ENCODE data around the gene C1orf210. TPM values are rescaled to one million over a fixed set of nuclear protein-coding genes. Genes with fewer than 3 reads are reported as not detected.

The C1orf210 gene
- total RNA-seq, 1 donor from 2014 or later, result not detected

GRCh38 chr1:43284065-43284464 lies 1.3 kb downstream of the C1orf210 start:
- intact Hi-C loops (cut with micrococcal nuclease), result no loop called here
- Mint-ChIP-seq H3K27me3 (ENCODE audit: insufficient read depth) (peaks cover 19% of the 10 kb centered on the region), H3K4me1 (ENCODE audit: low read depth) (no peaks in the 10 kb centered on the region), H3K36me3 (ENCODE audit: low read depth) (no peaks in the 10 kb centered on the region), H3K4me3 (no peak overlapping the region), H3K9me3 (no peaks in the 10 kb centered on the region), H3K27ac (no peak overlapping the region)
- no peak for DNase-seq (ENCODE audit: low spot score)

- DNase-seq (ENCODE audit: low spot score), result no peak
- Mint-ChIP-seq H3K27ac (no peak overlapping the region), H3K36me3 (ENCODE audit: low read depth) (no peaks in the 10 kb centered on the region), H3K4me3 (no peak overlapping the region), H3K27me3 (ENCODE audit: insufficient read depth) (peaks cover 11% of the 10 kb centered on the region), H3K9me3 (no peaks in the 10 kb centered on the region), H3K4me1 (ENCODE audit: low read depth) (no peaks in the 10 kb centered on the region)
- intact Hi-C loops (cut with micrococcal nuclease), result no loop called here
These were observed 2.9 kb downstream of the C1orf210 start for GRCh38 chr1:43282220-43283195.

GRCh38 chr1:43280692-43281091 lies 4.7 kb downstream of the C1orf210 start:
- no peaks in the 10 kb centered on the region for H3K4me1 Mint-ChIP-seq (ENCODE audit: low read depth)
- H3K27me3 Mint-ChIP-seq (ENCODE audit: insufficient read depth), result peaks cover 7% of the 10 kb centered on the region

GRCh38 chr1:43279666-43280065 lies 5.7 kb downstream of the C1orf210 start:
- intact Hi-C loops (cut with micrococcal nuclease), result no loop called here
- no peak for DNase-seq (ENCODE audit: low spot score)
- Mint-ChIP-seq H3K36me3 (ENCODE audit: low read depth) (no peaks in the 10 kb centered on the region), H3K4me3 (no peak overlapping the region), H3K4me1 (ENCODE audit: low read depth) (peaks cover 6% of the 10 kb centered on the region), H3K9me3 (no peaks in the 10 kb centered on the region), H3K27me3 (ENCODE audit: insufficient read depth) (peaks cover 7% of the 10 kb centered on the region), H3K27ac (no peak overlapping the region)

More at GRCh38 chr1:43280692-43281091, 4.7 kb downstream of the C1orf210 start:
- Mint-ChIP-seq H3K36me3 (ENCODE audit: low read depth) (no peaks in the 10 kb centered on the region), H3K27ac (no peak overlapping the region), H3K9me3 (no peaks in the 10 kb centered on the region), H3K4me3 (no peak overlapping the region)
- intact Hi-C loops (cut with micrococcal nuclease), result no loop called here
- no peak for DNase-seq (ENCODE audit: low spot score)

GRCh38 chr1:43279161-43279560 lies 6.2 kb downstream of the C1orf210 start:
- Mint-ChIP-seq H3K4me3 (no peak overlapping the region), H3K27me3 (ENCODE audit: insufficient read depth) (peaks cover 7% of the 10 kb centered on the region), H3K27ac (no peak overlapping the region), H3K9me3 (peaks cover 5% of the 10 kb centered on the region), H3K36me3 (ENCODE audit: low read depth) (peaks cover 5% of the 10 kb centered on the region), H3K4me1 (ENCODE audit: low read depth) (peaks cover 11% of the 10 kb centered on the region)
- no peak for DNase-seq (ENCODE audit: low spot score)
- intact Hi-C loops (cut with micrococcal nuclease), result no loop called here

- H3K27ac Mint-ChIP-seq, result no peak overlapping the region
- intact Hi-C loops (cut with micrococcal nuclease), result no loop called here
These were observed 8.1 kb downstream of the C1orf210 start for GRCh38 chr1:43277116-43277876.

GRCh38 chr1:43276673-43277072 lies 8.7 kb downstream of the C1orf210 start:
- no peak overlapping the region for H3K27ac Mint-ChIP-seq
- intact Hi-C loops (cut with micrococcal nuclease), result no loop called here
- peaks cover 5% of the 10 kb centered on the region for H3K9me3 Mint-ChIP-seq
- DNase-seq (ENCODE audit: low spot score), result no peak
- H3K4me3 Mint-ChIP-seq, result no peak overlapping the region
- peaks cover 9% of the 10 kb centered on the region for H3K27me3 Mint-ChIP-seq (ENCODE audit: insufficient read depth)
- peaks cover 17% of the 10 kb centered on the region for H3K4me1 Mint-ChIP-seq (ENCODE audit: low read depth)
- peaks cover 5% of the 10 kb centered on the region for H3K36me3 Mint-ChIP-seq (ENCODE audit: low read depth)

More at GRCh38 chr1:43277116-43277876, 8.1 kb downstream of the C1orf210 start:
- DNase-seq (ENCODE audit: low spot score), result no peak
- Mint-ChIP-seq H3K9me3 (peaks cover 5% of the 10 kb centered on the region), H3K36me3 (ENCODE audit: low read depth) (peaks cover 5% of the 10 kb centered on the region), H3K4me3 (no peak overlapping the region), H3K27me3 (ENCODE audit: insufficient read depth) (peaks cover 7% of the 10 kb centered on the region), H3K4me1 (ENCODE audit: low read depth) (peaks cover 12% of the 10 kb centered on the region)

- intact Hi-C loops (cut with micrococcal nuclease), result loop anchor here (2.0 kb wide), 1 partner anchor 19 kb away; no protein-coding TSS in a partner anchor
- Mint-ChIP-seq H3K4me1 (ENCODE audit: low read depth) (peaks cover 23% of the 10 kb centered on the region), H3K27me3 (ENCODE audit: insufficient read depth) (peaks cover 12% of the 10 kb centered on the region), H3K4me3 (no peak overlapping the region), H3K9me3 (peaks cover 5% of the 10 kb centered on the region), H3K36me3 (ENCODE audit: low read depth) (peaks cover 5% of the 10 kb centered on the region), H3K27ac (no peak overlapping the region)
- no peak for DNase-seq (ENCODE audit: low spot score)
These were observed 9.4 kb downstream of the C1orf210 start for GRCh38 chr1:43275826-43276620.

- peaks cover 5% of the 10 kb centered on the region for H3K36me3 Mint-ChIP-seq (ENCODE audit: low read depth)
- peaks cover 5% of the 10 kb centered on the region for H3K9me3 Mint-ChIP-seq
- peaks cover 12% of the 10 kb centered on the region for H3K27me3 Mint-ChIP-seq (ENCODE audit: insufficient read depth)
- no peak overlapping the region for H3K4me3 Mint-ChIP-seq
- peak overlapping the region; percentile 96 for H3K27ac Mint-ChIP-seq
- peaks cover 30% of the 10 kb centered on the region for H3K4me1 Mint-ChIP-seq (ENCODE audit: low read depth)
- DNase-seq (ENCODE audit: low spot score), result no peak
- intact Hi-C loops (cut with micrococcal nuclease), result loop anchor here (2.0 to 5.0 kb wide), 2 partner anchors 20 to 93 kb away; partner anchors contain the start of gene ELOVL1
These were observed 10.6 kb downstream of the C1orf210 start for GRCh38 chr1:43274804-43275180.

- Mint-ChIP-seq H3K27ac (peak overlapping the region; percentile 96), H3K36me3 (ENCODE audit: low read depth) (peaks cover 5% of the 10 kb centered on the region), H3K4me3 (peak overlapping the region; percentile 20), H3K4me1 (ENCODE audit: low read depth) (peaks cover 30% of the 10 kb centered on the region), H3K27me3 (ENCODE audit: insufficient read depth) (peaks cover 15% of the 10 kb centered on the region), H3K9me3 (peaks cover 5% of the 10 kb centered on the region)
- DNase-seq (ENCODE audit: low spot score), result peak; percentile 32
- intact Hi-C loops (cut with micrococcal nuclease), result loop anchor here (2.0 to 5.0 kb wide), 2 partner anchors 21 to 93 kb away; partner anchors contain the start of gene ELOVL1
These were observed 11.1 kb downstream of the C1orf210 start for GRCh38 chr1:43274125-43274803.

- H3K4me1 Mint-ChIP-seq (ENCODE audit: low read depth), result peaks cover 30% of the 10 kb centered on the region
- H3K27me3 Mint-ChIP-seq (ENCODE audit: insufficient read depth), result peaks cover 15% of the 10 kb centered on the region
- H3K27ac Mint-ChIP-seq, result no peak overlapping the region
- DNase-seq (ENCODE audit: low spot score), result no peak
- intact Hi-C loops (cut with micrococcal nuclease), result loop anchor here (2.0 to 5.0 kb wide), 2 partner anchors 21 to 94 kb away; partner anchors contain the start of gene ELOVL1
- no peak overlapping the region for H3K4me3 Mint-ChIP-seq
- peaks cover 5% of the 10 kb centered on the region for H3K36me3 Mint-ChIP-seq (ENCODE audit: low read depth)
- peaks cover 5% of the 10 kb centered on the region for H3K9me3 Mint-ChIP-seq
These were observed 11.7 kb downstream of the C1orf210 start for GRCh38 chr1:43273708-43274107.
